ENCODE measurements around the gene TTC9B.
A peak's percentile ranks its signal among the peaks of the same experiment; 100 is the strongest.

Gene TTC9B

GRCh38 chr19:40217027-40217810, 965 bp downstream of the TTC9B start:
- peak; percentile 88 for TF ChIP-seq CTCF (conservative IDR thresholded peaks at IDR 0.05)
- H3K27ac ChIP-seq: peak overlapping the region; percentile 66

GRCh38 chr19:40216777-40217026, 1.5 kb downstream of the TTC9B start:
- no peak for TF ChIP-seq CTCF (conservative IDR thresholded peaks at IDR 0.05)
- H3K27ac ChIP-seq: peak overlapping the region; percentile 66

- peak overlapping the region; percentile 66 for H3K27ac ChIP-seq
- no peak for TF ChIP-seq CTCF (conservative IDR thresholded peaks at IDR 0.05)
Observed at GRCh38 chr19:40216013-40216776, 2.0 kb downstream of the TTC9B start.

GRCh38 chr19:40214936-40215335, 3.2 kb downstream of the TTC9B start:
- TF ChIP-seq CTCF (conservative IDR thresholded peaks at IDR 0.05): no peak
- H3K27ac ChIP-seq: no peak overlapping the region

GRCh38 chr19:40213882-40214570, 4.2 kb downstream of the TTC9B start:
- no peak for TF ChIP-seq CTCF (conservative IDR thresholded peaks at IDR 0.05)
- no peak overlapping the region for H3K27ac ChIP-seq

GRCh38 chr19:40213251-40213829, 4.8 kb downstream of the TTC9B start:
- TF ChIP-seq CTCF (conservative IDR thresholded peaks at IDR 0.05): no peak
- no peak overlapping the region for H3K27ac ChIP-seq

GRCh38 chr19:40210889-40211288, 7.3 kb downstream of the TTC9B start:
- no peak for TF ChIP-seq CTCF (conservative IDR thresholded peaks at IDR 0.05)
- H3K27ac ChIP-seq: no peak overlapping the region

All from VCaP (cell line).